ENCODE measurements around the gene NPAS3. TPM values are rescaled to one million over a fixed set of nuclear protein-coding genes. Genes with fewer than 3 reads are reported as not detected.
A peak's percentile ranks its signal among the peaks of the same experiment; 100 is the strongest.

The NPAS3 gene
- total and polyA plus RNA-seq, 2 of the 8 experiments (the other 6 are each of a cell fraction or from before 2014, with no cell fraction given): 0.11 to 0.60 TPM

DNA sequence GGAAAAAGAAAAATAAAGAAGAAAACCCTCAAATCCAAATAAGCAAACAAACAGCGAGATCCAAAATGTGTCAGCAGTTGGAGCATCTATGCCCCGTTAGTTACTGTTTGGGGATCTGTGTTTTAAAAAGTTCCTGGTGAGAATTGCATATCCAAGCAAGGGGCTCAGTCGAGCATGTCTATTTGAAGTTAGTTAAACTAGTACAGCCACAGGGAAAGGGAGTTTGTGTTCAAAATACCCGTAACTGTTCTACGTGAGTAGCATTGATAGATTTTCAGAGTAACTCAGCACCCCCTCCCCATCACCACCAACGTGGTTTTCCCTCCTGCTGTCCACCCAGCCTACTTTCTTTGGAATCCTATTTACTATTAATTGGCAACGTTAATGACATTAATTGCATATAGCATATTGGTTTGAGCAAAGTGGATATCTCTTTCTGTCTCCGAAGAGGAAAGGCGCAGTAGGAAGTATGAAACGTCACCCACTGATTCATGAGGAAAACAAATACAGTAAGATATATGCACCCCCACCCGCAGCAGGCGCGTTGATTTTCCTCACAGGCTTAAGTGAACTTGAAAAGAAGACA lies 1.5 kb downstream of the NPAS3 start:
- no peak overlapping the region for H3K23ac ChIP-seq (ENCODE audit: insufficient read length)
- no peak overlapping the region; the same call in 1 of the 2 replicates for H4K8ac ChIP-seq (ENCODE audit: extremely low read depth, insufficient read depth, low read length)
- DNase-seq (ENCODE audit: low read depth in 1 of 2, low spot score in 2 of 2) (no peak), FAIRE-seq (no peak)
- H3K4ac ChIP-seq (replicated peaks; ENCODE audit: insufficient read length, low read depth, low read length): no peak overlapping the region
- no peaks in the 10 kb centered on the region for H3K79me2 ChIP-seq (ENCODE audit: control insufficient read depth in 1 of 2, insufficient read depth in 2 of 2, low read length in 2 of 2)
- no peaks in the 10 kb centered on the region for H3K9me3 ChIP-seq (ENCODE audit: insufficient read depth in 2 of 2, low read depth in 1 of 2, low read length in 1 of 2)
- H3K4me3 ChIP-seq (ENCODE audit: extremely low read depth in 1 of 4, insufficient read depth in 2 of 4, low read depth in 3 of 4, low read length in 4 of 4): peak overlapping the region; percentile 40 to 75 (median 53)
- no peak overlapping the region for H3K18ac ChIP-seq (ENCODE audit: extremely low read depth, low read length)
- H2AFZ ChIP-seq (ENCODE audit: low read length): peak overlapping the region; percentile 52; the same call in 1 of the 2 replicates
- no peak overlapping the region for H2BK15ac ChIP-seq (ENCODE audit: low read length)
- H4K5ac ChIP-seq (ENCODE audit: insufficient read length, low read depth, low read length): no peak overlapping the region
- H3K56ac ChIP-seq (replicated peaks; ENCODE audit: insufficient read length, low read depth, low read length): no peak overlapping the region
- H4K91ac ChIP-seq (replicated peaks; ENCODE audit: insufficient read length, low read length): no peak overlapping the region
- no peak overlapping the region for H3K27ac ChIP-seq (ENCODE audit: low read depth, low read length)
- H3K23me2 ChIP-seq (ENCODE audit: low read depth, low read length): peaks cover 10% of the 10 kb centered on the region; the same call in 1 of the 2 replicates
- no peak overlapping the region for H2BK5ac ChIP-seq (ENCODE audit: low read depth, low read length)
- no peak overlapping the region for H2AK5ac ChIP-seq (ENCODE audit: low read depth, low read length)
- no peak overlapping the region for H3K14ac ChIP-seq (ENCODE audit: insufficient read length)
- H2BK120ac ChIP-seq (replicated peaks; ENCODE audit: low read depth, low read length): no peak overlapping the region
- H3K4me2 ChIP-seq (ENCODE audit: insufficient read depth in 1 of 2, low read depth in 2 of 2, low read length in 2 of 2): peak overlapping the region; percentile 66 to 71
- no peaks in the 10 kb centered on the region for H3K36me3 ChIP-seq (ENCODE audit: control insufficient read depth in 2 of 4, insufficient read depth in 4 of 4, low read length in 3 of 4)
- H2BK20ac ChIP-seq (ENCODE audit: low read length): no peak overlapping the region
- H3K79me1 ChIP-seq (ENCODE audit: low read depth, low read length): no peaks in the 10 kb centered on the region
- 10% methylated on average over 13 of the region's 13 CpGs; no CpG with 5 or more reads in 1 of the 2 experiments for WGBS, 2 experiments (ENCODE audit: extremely low coverage in 1 of 2, insufficient coverage in 1 of 2, insufficient read length in 1 of 2, insufficient replicate concordance in 2 of 2, low coverage in 1 of 2, low lambda C conversion rate in 2 of 2, missing lambda C conversion rate in 1 of 2)
- ChIA-PET CTCF (ENCODE audit: partially characterized antibody) (no interaction called here), POLR2A (ENCODE audit: partially characterized antibody) (no interaction called here)
- peaks cover 8 to 37% (median 30%) of the 10 kb centered on the region in 4 experiments for H3K27me3 ChIP-seq (replicated peaks in 1 of 4; ENCODE audit: control insufficient read depth in 3 of 4, extremely low read depth in 1 of 4, insufficient read depth in 3 of 4, low read length in 3 of 4)
- peaks cover 0 to 4% of the 10 kb centered on the region in 2 experiments for H4K20me1 ChIP-seq (replicated peaks in 1 of 2; ENCODE audit: control insufficient read depth in 1 of 2, insufficient read depth in 2 of 2, low read length in 2 of 2)
- H2BK12ac ChIP-seq (ENCODE audit: low read depth, low read length): no peak overlapping the region
- no peak overlapping the region for H3K9ac ChIP-seq (replicated peaks in 1 of 4; ENCODE audit: extremely low read depth in 1 of 4, low read depth in 3 of 4, low read length in 3 of 4)
- H3K4me1 ChIP-seq (replicated peaks in 1 of 4; ENCODE audit: control insufficient read depth in 3 of 4, insufficient read depth in 4 of 4, low read length in 3 of 4): peaks cover 3 to 14% (median 10%) of the 10 kb centered on the region in 4 experiments; a peak in 5 of 7 replicates
- TF ChIP-seq POLR2A (IDR thresholded peaks at IDR 0.05; ENCODE audit: control extremely low read depth in 1 of 2, low read depth in 2 of 2, low read length in 2 of 2) (no peak), KDM4A (IDR thresholded peaks at IDR 0.05; ENCODE audit: low read depth, low read length, severe bottlenecking) (no peak), SAP30 (IDR thresholded peaks at IDR 0.05; ENCODE audit: insufficient read depth, insufficient replicate concordance, low read length) (no peak), JUN (IDR thresholded peaks at IDR 0.05; ENCODE audit: low read depth, low read length) (no peak), KDM5A (IDR thresholded peaks at IDR 0.05; ENCODE audit: low read length) (no peak), MAFK (IDR thresholded peaks at IDR 0.05; ENCODE audit: low read depth, low read length) (no peak), TCF12 (IDR thresholded peaks at IDR 0.05; ENCODE audit: low read depth, low read length) (no peak), SP2 (IDR thresholded peaks at IDR 0.05; ENCODE audit: low read length) (no peak), BACH1 (IDR thresholded peaks at IDR 0.05; ENCODE audit: low read length) (no peak), SIRT6 (IDR thresholded peaks at IDR 0.05; ENCODE audit: low read length) (no peak), TEAD4 (IDR thresholded peaks at IDR 0.05; ENCODE audit: low read depth, low read length) (no peak), TAF7 (optimal IDR thresholded peaks at IDR 0.05; ENCODE audit: borderline replicate concordance, low read depth, low read length) (no peak), GABPA (IDR thresholded peaks at IDR 0.05; ENCODE audit: borderline replicate concordance, insufficient read depth, low read length) (no peak), BCL11A (IDR thresholded peaks at IDR 0.05; ENCODE audit: low read depth in 2 of 2, low read length in 2 of 2) (no peak), RFX5 (IDR thresholded peaks at IDR 0.05; ENCODE audit: borderline replicate concordance, low read depth, low read length) (no peak)

Measured in H1 (cell line).